GM19395 (cell line): ENCODE results near the gene KCNK10.

Experiments used
- ATAC-seq: cut with Tn5 transposase; IDR thresholded peaks from one replicate; pipeline ENCODE4 v1.9.1; 2021; ENCODE audit warnings: mild to moderate bottlenecking, moderate library complexity; ENCODE audit not compliant: unreplicated experiment

KCNK10 gene

GRCh38 chr14:88191605-88192004 is 131.5 kb downstream of the KCNK10 start:
- ATAC-seq, result no peak

GRCh38 chr14:88189417-88190191 is 133.5 kb downstream of the KCNK10 start:
- ATAC-seq, result peak; percentile 90

GRCh38 chr14:88188745-88189416 is 134.2 kb downstream of the KCNK10 start:
- peak; percentile 58 for ATAC-seq

GRCh38 chr14:88185843-88186242 is 137.2 kb downstream of the KCNK10 start:
- ATAC-seq, result no peak

- no peak for ATAC-seq
Measured at GRCh38 chr14:88184956-88185355, 138.1 kb downstream of the KCNK10 start.

- no peak for ATAC-seq
Measured at GRCh38 chr14:88181072-88181471, 142.0 kb downstream of the KCNK10 start.

GRCh38 chr14:88179716-88180115 is 143.4 kb downstream of the KCNK10 start:
- ATAC-seq, result no peak

- ATAC-seq, result no peak
Measured at GRCh38 chr14:88170333-88170732, 152.7 kb downstream of the KCNK10 start.

GRCh38 chr14:88168498-88169165 is 154.4 kb downstream of the KCNK10 start:
- ATAC-seq, result peak; percentile 88

- no peak for ATAC-seq
Measured at GRCh38 chr14:88168025-88168424, 155.0 kb downstream of the KCNK10 start.

- no peak for ATAC-seq
Measured at GRCh38 chr14:88166616-88167015, 156.5 kb downstream of the KCNK10 start.

- no peak for ATAC-seq
Measured at GRCh38 chr14:88164906-88165534, 158.0 kb downstream of the KCNK10 start.

GRCh38 chr14:88163731-88164255 is 159.3 kb downstream of the KCNK10 start:
- ATAC-seq, result no peak

GRCh38 chr14:88156127-88156526 is 166.9 kb downstream of the KCNK10 start:
- no peak for ATAC-seq

GRCh38 chr14:88154926-88155325 is 168.1 kb downstream of the KCNK10 start:
- ATAC-seq, result no peak

- ATAC-seq, result no peak
Measured at GRCh38 chr14:88154321-88154720, 168.7 kb downstream of the KCNK10 start.

GRCh38 chr14:88146881-88147649 is 176.0 kb downstream of the KCNK10 start:
- no peak for ATAC-seq

GRCh38 chr14:88143810-88144209 is 179.3 kb downstream of the KCNK10 start:
- ATAC-seq, result no peak

GRCh38 chr14:88142997-88143396 is 180.1 kb downstream of the KCNK10 start:
- ATAC-seq, result no peak

GRCh38 chr14:88140874-88141273 is 182.2 kb downstream of the KCNK10 start:
- ATAC-seq, result no peak
